Adipocyte (in vitro differentiated cells): ENCODE data around the gene CLN5.

Source experiments
- DNase-seq: peaks from one replicate; pipeline ENCODE4 v3.0.0-alpha.2; 2015; ENCODE audit warnings: low read depth
- H3K27me3 ChIP-seq: replicated peaks from 2 replicates; pipeline ENCODE4 v1.7.0; 2013; ENCODE audit warnings: mild to moderate bottlenecking, low read length, moderate library complexity; ENCODE audit not compliant: control insufficient read depth, insufficient read depth
- H3K36me3 ChIP-seq: 2 replicates; pipeline ENCODE4 v1.7.0; 2013; ENCODE audit warnings: low read length, mild to moderate bottlenecking, moderate library complexity; ENCODE audit not compliant: control insufficient read depth, insufficient read depth, severe bottlenecking
- H3K4me1 ChIP-seq: 2 replicates; pipeline ENCODE4 v1.7.0; 2013; ENCODE audit warnings: mild to moderate bottlenecking, low read length, moderate library complexity; ENCODE audit not compliant: control insufficient read depth, insufficient read depth
- H3K4me3 ChIP-seq: 2 replicates; pipeline ENCODE4 v1.7.0; 2013; ENCODE audit warnings: mild to moderate bottlenecking, low read length, moderate library complexity
- H3K9ac ChIP-seq: 2 replicates; pipeline ENCODE4 v1.7.0; 2013; ENCODE audit warnings: mild to moderate bottlenecking, low read length, moderate library complexity
- H3K9me3 ChIP-seq: 2 replicates; pipeline ENCODE4 v1.7.0; 2013; ENCODE audit warnings: mild to moderate bottlenecking, low read length, moderate library complexity; ENCODE audit not compliant: control insufficient read depth

Gene CLN5

GRCh38 chr13:77040835-77041234 lies 49.0 kb downstream of the CLN5 start:
- Histone ChIP-seq H3K27me3 (no peaks in the 10 kb centered on the region), H3K4me1 (no peaks in the 10 kb centered on the region), H3K9me3 (no peaks in the 10 kb centered on the region), H3K36me3 (peaks cover 43% of the 10 kb centered on the region), H3K4me3 (no peak overlapping the region), H3K9ac (no peak overlapping the region)
- DNase-seq: no peak

DNA sequence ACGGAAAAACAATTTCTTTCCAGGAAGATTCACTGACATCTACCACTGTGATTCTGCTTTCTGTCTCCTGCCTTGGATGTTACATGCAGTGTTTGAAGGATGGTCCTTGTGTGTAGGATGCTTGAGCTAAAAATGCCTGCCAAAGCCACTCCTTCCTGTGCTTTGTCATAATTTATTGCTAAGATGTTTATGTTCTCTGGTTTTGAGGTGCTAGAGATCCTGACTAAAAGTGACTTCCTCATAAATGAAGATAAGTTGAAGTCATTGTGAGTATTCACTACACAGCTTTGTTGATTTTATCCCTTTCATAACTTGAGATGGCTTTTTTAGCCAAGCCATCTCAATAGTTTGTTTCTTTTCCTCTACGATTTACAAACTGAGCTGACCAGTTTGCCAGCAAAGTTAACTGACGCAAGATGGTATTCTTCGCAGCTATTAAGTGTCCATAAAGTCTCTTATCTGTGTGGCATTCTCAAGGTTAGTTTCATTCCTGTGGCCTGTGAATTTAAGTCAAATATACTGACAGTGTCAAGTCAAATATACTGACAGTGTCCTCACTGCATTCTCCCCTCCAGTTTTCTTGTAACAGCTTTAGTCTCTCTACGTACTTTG lies 50.8 kb downstream of the CLN5 start:
- no peaks in the 10 kb centered on the region for H3K4me1 ChIP-seq
- H3K27me3 ChIP-seq: no peaks in the 10 kb centered on the region
- no peak for DNase-seq
- H3K36me3 ChIP-seq: peaks cover 62% of the 10 kb centered on the region
- H3K4me3 ChIP-seq: no peak overlapping the region
- no peak overlapping the region for H3K9ac ChIP-seq
- no peaks in the 10 kb centered on the region for H3K9me3 ChIP-seq

DNA sequence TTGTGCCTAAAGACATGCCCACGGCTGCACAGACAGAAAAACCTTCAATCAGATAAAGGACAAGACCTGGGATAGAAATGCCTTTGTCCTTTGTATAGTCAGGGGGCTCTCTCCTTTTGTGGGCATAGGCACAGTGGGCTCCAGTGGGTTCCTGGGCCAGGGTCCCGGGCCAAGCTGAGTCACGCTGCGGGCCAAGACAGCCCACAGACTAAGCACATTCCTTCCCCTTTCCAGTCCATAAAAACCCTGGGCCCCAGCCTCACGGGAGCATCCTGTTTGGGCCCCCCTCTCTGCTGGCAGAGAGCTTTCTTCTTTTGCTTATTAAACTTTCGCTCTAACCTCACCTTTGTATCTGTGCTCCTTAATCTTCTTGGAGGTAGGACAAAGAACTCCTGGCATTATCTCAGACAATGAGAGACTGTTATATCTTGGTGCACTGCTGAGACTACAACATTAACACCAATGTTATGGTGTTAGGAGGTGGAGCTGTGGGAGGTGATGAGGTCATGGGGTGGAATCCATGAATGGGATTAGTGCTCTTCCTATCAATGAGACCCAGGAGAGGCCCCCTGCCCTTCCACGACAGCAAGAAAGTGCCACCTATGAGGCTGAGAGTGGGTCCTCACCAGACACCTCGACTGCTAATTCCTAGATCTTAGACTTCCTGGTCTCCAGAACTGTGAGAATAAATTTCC lies 55.9 kb downstream of the CLN5 start:
- H3K4me3 ChIP-seq: no peak overlapping the region
- no peaks in the 10 kb centered on the region for H3K27me3 ChIP-seq
- peaks cover 100% of the 10 kb centered on the region for H3K36me3 ChIP-seq
- DNase-seq: no peak
- H3K4me1 ChIP-seq: peaks cover 7% of the 10 kb centered on the region
- H3K9ac ChIP-seq: no peak overlapping the region
- no peaks in the 10 kb centered on the region for H3K9me3 ChIP-seq

DNA sequence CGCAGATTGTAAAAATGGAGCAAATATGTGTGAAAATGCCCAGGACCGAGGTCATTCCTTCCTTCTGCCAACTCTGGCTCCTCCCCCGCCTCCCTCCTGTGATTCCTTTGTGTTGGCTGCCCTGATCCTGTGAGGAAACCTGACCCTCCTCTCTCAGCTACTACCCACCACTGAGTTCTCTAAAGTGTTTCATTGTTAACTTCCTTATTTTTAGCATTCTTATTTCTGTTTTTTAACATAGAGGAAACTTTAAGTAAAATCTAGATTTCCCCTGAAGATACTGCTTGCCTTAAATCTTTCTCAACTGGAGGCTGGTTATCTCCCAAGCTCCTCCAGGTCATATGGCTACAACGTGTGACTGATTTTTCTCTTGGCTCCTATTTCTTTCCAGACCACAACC lies 56.8 kb downstream of the CLN5 start:
- Histone ChIP-seq H3K4me1 (peaks cover 7% of the 10 kb centered on the region), H3K9ac (no peak overlapping the region), H3K27me3 (no peaks in the 10 kb centered on the region), H3K4me3 (no peak overlapping the region), H3K36me3 (peaks cover 100% of the 10 kb centered on the region), H3K9me3 (no peaks in the 10 kb centered on the region)
- DNase-seq: no peak

GRCh38 chr13:77053192-77053591 lies 61.3 kb downstream of the CLN5 start:
- no peak for DNase-seq
- H3K36me3 ChIP-seq: peaks cover 100% of the 10 kb centered on the region
- H3K9me3 ChIP-seq: no peaks in the 10 kb centered on the region

More at GRCh38 chr13:77053192-77053591, 61.3 kb downstream of the CLN5 start:
- no peak overlapping the region for H3K4me3 ChIP-seq
- H3K27me3 ChIP-seq: no peaks in the 10 kb centered on the region
- peaks cover 20% of the 10 kb centered on the region for H3K4me1 ChIP-seq
- H3K9ac ChIP-seq: no peak overlapping the region
